Right forelimb (tissue), 1 donor: ENCODE data around the gene NHEJ1.

Experiments
- DNase-seq: peaks from one replicate; pipeline ENCODE4 v3.0.0-alpha.2; 2018

NHEJ1 gene

DNA sequence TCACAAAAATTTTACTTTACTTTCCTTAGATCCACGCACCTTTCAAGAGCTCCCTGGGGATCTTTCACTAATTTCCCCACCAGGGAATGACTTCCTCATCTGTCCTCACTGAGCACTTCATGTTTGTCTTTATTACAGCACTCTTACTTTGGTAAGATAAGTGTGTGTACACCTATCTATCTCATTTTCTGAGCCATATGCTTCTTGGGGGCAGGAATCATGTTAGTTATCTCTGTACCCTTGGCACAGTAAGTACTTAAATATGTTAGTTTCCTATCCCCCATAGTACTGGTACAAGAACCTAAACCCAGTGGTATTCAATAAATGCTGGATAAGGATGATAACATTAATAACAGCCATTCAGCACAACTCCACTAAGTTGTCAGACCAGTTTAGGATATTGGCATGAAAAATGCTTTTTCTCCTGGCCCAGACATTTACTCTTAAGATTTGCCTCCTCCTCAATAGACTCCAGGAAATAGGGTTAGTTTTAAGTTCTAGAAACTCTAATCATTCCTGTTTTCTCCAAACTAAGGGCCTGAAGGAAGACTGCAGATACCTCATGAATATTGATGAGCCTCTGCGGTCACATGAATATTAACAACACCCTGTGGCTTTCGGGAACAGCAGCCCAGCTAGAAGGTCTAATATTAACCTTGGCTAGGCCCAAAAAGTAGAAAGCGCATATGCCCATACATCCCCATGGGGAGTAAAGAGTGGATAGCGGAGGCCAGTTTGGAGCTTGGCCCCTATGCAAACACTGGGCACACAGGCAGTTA, 38.2 kb downstream of the NHEJ1 start:
- no peak for DNase-seq

DNA sequence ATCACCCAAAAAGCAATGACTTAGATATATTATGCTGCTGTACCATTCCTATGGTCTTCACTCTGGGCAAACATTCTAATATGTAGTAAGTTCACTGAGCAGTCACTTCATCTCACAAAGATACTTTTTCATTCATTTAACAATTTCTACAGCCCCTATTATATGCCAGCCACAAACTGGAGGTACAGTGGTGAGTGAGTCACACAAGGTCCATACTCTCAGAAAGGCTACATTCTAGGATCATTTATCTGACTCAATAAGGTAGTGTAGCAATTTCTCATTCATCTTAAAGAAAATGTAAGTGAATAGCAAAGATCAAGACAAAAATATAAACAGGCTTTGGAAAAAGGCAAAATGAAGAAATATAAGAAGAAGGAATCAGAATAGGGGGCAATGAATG, 40.5 kb downstream of the NHEJ1 start:
- no peak for DNase-seq

GRCh38 chr2:219119422-219120043, 41.1 kb downstream of the NHEJ1 start:
- no peak for DNase-seq

- DNase-seq, result no peak
Measured at GRCh38 chr2:219118504-219118903, 42.1 kb downstream of the NHEJ1 start.

DNA sequence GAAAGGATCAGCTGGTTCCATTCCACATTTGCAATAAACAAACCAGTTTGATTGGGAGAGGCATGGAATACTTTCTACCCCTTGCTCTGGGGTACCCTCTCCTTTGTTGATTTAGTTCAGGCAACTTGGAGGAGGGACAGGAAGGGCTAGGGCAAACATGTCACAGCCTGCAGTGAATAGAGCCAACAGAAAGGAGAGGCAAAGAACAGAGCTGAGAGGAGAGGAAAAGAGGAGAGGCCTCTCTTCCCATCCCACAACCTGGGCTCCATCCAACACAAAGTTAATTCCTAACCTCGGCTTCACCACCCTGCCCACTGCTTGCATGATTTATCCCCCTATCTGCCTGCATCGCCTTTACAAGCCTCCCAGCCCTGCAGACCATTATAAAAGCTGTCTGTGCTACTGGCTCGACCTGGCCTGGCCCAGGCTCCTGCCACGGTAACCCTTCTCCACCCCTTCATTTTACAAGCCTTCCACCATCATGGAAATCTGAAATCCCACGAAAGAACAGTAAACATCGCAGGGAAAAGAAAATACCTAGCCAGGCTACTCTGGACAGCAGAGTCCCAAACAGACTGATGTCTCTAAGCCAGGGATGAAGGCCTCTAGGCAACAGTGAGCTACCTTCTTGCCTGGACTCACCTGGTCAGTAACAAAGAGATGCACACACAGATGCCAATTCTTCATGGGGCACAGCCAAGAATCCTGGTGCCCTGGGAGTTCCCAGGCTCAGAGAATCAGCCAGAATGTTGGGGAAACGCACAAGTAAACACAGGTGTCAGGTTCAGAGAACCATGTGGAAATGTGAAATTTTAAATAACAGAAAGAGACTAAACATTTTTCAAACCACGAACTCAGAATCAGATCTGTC, 43.6 kb downstream of the NHEJ1 start:
- no peak for DNase-seq

DNA sequence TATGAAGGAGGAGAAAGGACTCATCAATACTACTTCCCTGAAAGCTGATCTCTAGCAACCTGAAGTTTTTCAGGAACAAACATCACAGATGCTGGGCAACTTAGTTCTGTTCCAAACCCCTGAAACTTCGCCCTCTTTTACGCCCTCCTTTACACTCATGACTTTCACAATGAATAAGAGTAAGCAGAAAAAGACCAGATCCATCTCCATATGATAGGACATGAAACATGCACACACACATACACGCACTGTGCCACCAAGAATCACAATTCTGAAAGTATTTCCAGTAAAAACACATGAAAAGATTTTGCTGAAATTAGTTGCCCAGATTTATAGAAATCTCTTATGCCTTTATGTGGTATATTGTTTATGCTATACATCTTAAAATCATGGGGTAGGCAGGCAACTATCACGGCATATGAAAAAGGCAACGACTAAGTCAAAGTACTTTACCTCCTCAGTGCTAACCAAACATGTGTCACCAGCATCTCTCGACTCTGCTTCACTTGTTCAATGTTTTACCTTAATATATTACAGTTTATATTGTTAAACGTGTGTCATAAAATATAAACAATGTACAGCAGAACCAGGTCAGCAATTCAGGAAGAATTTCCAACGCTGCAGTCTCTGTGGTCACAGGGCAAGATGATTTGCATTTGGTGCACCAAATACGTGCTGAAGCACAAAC, 47.8 kb downstream of the NHEJ1 start:
- no peak for DNase-seq

DNA sequence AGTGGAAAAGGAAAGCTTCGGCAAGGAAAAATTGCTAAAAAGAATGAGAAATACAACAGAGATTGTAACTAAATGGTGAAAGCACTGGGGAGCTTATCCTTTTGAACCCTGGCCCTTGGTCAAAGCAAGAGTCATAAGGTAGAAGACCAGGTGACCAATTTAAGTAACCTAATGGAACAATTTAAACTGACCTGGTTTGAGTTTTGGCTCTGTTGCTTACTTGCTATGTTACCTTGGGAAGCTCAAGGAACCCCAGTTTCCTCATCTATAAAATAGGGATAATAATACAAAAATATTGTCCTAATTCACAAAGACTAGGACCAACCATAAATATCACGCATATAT, 48.6 kb downstream of the NHEJ1 start:
- DNase-seq, result no peak

- DNase-seq, result no peak
Measured at GRCh38 chr2:219111375-219112061, 49.1 kb downstream of the NHEJ1 start.

- no peak for DNase-seq
Measured at GRCh38 chr2:219109471-219109870, 51.1 kb downstream of the NHEJ1 start.

DNA sequence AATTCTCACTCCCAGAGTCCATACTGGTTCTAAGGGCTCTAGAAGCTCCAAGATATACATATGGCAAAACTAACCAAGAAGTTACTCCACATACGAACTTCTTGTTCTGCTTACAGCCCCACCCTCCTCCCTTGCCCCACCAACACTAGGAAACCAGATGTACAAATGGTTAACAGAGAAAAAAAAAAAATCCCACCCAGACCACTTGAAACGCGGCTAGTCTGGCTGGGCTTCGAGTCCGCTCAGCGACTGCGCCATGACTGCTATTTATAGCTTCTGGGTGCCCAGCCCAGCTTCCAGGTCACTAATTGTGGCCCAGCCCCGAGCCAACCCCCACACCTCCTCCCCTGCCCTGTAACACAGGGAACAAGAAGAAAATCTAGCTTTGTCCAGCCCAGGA, 52.9 kb downstream of the NHEJ1 start:
- no peak for DNase-seq

- no peak for DNase-seq
Measured at GRCh38 chr2:219106251-219106650, 54.4 kb downstream of the NHEJ1 start.

DNA sequence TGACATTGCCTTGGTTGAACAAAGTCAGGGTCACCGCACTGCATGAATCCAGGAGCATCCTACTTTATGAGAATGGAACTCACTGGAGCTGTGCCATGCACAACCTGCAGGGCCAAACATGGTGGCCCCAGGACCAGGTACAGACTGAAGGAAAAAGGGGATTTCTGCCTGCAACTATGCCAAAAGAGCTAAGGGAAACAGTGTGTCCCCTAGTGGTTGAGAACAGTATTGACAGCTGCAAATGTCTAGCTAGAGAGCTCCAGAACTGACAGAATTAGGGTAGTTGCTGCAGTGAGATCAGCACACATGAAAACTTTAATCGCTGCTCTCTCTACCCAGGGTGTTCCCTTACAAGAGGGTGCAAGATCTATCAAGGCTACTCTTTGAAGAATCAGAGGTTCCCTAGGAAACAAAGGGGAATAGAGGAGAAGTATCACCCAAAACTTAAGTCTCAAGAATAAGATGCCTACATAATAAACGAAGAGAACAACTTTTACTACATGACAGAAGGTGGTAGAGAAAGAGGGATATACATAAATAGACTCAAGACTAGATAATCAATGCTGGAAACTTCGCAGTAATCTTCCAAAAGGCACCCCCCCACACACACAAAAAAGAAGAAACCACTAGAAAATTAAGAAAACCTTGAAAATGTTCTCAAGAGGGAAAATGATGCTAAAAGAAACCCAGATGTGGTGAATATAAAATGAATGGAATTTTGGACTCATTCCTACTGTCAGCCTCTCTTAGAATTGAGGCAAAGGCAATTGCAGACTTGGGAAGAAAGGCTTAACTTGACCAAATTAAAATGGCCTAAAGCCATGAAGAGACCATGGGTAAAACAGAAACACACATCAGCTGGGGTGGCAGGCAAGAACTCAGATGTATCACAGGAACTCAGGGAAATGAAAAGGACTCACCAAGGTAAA, 56.2 kb downstream of the NHEJ1 start:
- no peak for DNase-seq

DNA sequence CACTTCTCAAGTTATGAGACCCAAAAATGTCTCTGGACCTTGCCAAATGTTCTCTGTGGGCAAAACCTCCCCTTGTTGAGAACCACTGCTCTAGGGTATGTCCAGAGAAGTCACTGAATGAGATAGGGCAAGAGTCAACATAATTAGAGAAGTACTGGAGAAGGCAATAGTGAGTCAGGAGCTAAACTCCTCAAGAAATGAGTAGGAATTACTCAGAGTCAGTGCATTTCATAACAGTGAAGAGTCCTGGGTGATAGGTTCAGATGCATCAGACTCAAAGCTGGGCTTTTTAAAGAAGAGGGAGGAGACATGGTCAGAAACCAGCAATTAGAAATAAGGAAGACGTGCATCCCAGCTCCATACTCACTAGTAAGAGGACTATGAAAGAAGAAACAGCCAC, 61.3 kb downstream of the NHEJ1 start:
- no peak for DNase-seq

GRCh38 chr2:219095406-219095935, 65.1 kb downstream of the NHEJ1 start:
- DNase-seq, result no peak

DNA sequence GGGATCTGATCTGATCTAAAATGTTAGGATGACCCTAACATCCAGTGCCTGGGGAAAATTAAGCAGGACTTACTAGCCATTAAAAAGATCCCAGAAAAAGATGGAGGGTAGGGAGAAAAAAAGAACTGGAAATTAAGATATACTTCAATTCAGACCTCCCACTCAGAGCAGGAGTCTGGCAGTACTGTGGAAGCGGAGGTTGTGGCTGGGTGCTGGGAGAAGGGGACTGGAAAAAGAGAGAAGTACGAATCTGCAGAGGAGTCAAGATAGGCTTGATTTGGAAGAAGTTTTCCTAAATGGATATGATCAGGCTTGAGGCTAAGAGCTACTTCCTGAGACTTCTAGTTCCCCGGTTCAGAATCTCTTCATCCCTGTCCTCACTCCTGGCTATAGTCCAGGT, 66.4 kb downstream of the NHEJ1 start:
- DNase-seq, result no peak

DNA sequence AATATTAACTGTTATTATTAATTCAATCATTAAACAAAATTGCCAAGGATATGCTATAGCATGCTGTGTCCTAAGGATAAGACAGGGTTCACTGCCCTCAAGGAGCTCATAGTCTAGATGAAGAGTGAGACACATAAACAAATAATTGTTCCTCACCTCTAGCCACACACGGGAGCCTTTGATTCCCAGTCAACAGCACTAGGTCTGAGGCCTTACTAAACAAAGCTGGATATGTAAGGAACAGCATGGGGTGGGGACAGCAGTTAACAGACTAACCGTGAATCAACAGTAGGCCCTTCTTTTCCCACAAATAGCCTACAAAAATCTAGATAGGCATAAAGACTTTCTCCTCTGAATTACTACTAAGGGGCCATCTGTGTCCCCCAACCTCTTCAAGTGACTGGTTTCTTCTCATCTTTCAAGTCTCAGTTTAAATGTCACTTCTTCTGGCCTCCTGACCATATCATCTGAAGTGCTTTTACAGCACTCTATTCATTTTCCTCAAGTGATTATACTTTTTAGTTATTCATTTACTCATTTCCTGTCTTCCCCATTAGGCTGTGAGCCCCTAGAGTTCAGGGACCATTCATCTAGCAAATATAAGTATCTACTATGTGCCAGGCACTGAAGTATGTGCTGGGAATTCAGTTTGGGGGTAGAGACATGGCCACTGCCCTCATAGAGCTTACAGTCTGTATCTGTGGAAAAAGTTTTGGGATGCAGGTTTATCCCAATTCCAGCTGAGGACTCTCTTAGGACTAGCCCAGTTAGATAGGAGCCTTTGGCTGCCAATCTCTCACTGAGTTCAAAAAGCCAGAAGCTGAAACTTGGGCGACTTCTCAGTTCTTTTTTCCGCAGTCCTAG, 69.9 kb downstream of the NHEJ1 start:
- no peak for DNase-seq

DNA sequence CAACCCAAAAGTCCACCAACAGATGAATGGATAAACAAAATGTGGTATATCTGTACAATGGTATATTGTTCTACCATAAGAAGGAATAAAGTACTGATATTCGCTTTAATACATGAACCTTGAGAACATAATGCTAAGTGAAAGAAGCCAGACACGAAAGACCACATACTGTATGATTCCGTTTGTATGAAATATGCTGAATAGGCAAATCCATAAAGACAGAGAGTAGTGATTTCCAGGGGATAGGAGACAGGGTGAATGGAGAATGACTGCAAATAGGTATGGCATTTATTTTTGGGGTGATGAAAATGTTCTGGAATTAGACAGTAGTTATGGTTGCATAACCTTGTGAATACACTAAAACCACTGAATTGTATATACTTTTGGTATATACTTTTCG, 71.3 kb downstream of the NHEJ1 start:
- no peak for DNase-seq

- DNase-seq, result no peak
Measured at GRCh38 chr2:219087848-219088247, 72.8 kb downstream of the NHEJ1 start.

GRCh38 chr2:219087361-219087760, 73.3 kb downstream of the NHEJ1 start:
- no peak for DNase-seq

DNA sequence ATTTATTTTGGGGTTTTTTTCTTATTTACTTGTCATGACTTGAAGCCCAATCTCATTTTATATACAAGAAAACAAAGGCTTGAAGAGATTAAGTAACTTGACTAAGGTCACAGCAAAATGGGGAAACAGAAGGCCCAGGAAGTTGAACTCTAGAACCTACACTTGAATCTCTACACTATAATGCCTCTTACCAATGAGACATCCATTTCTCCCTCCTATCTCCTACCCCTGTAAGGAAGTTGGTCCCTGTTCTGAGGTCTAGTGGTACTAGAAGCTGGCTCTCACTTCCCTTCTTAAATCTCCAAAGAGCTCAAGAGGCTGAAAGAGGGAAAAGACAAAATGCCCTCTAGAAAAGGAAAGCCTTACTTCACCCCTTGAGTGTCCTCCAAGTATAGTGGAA, 74.4 kb downstream of the NHEJ1 start:
- DNase-seq, result no peak
